Subcutaneous abdominal adipose tissue (tissue), 5 donors: ENCODE measurements around the gene RPS2.

Experiments
- H3K27ac ChIP-seq: one replicate; pipeline ENCODE4 v1.7.0; 2013; ENCODE audit warnings: low read depth, mild to moderate bottlenecking, inconsistent platforms, low read length, moderate library complexity
- H3K27me3 ChIP-seq, 5 donors: one replicate each; pipeline ENCODE4 v1.7.0; 2013; ENCODE audit warnings: low read length in 5 of 5, inconsistent platforms in 1 of 5; ENCODE audit not compliant: control insufficient read depth in 5 of 5, insufficient read depth in 4 of 5
- H3K36me3 ChIP-seq, 5 donors: one replicate each; pipeline ENCODE4 v1.7.0; 2013; ENCODE audit warnings: low read length in 5 of 5; ENCODE audit not compliant: control insufficient read depth in 5 of 5, insufficient read depth in 5 of 5
- H3K4me1 ChIP-seq, 5 donors: one replicate each; pipeline ENCODE4 v1.7.0; 2013; ENCODE audit warnings: low read length in 5 of 5, mild to moderate bottlenecking in 3 of 5, moderate library complexity in 1 of 5; ENCODE audit not compliant: control insufficient read depth in 5 of 5, insufficient read depth in 5 of 5
- H3K4me3 ChIP-seq, 5 donors: one replicate each; pipeline ENCODE4 v1.7.0; 2013; ENCODE audit warnings: low read length in 5 of 5, low read depth in 1 of 5
- H3K9ac ChIP-seq, 5 donors: one replicate each; pipeline ENCODE4 v1.7.0; 2013; ENCODE audit warnings: low read length in 5 of 5, mild to moderate bottlenecking in 4 of 5, moderate library complexity in 3 of 5
- H3K9me3 ChIP-seq, 5 donors: one replicate each; pipeline ENCODE4 v1.7.0; 2013; ENCODE audit warnings: low read length in 5 of 5; ENCODE audit not compliant: control insufficient read depth in 5 of 5
- donor health status: healthy.
- donor health status: healthy.
- donor health status: healthy.
- donor health status: healthy.
- donor health status: healthy.

Gene RPS2

DNA sequence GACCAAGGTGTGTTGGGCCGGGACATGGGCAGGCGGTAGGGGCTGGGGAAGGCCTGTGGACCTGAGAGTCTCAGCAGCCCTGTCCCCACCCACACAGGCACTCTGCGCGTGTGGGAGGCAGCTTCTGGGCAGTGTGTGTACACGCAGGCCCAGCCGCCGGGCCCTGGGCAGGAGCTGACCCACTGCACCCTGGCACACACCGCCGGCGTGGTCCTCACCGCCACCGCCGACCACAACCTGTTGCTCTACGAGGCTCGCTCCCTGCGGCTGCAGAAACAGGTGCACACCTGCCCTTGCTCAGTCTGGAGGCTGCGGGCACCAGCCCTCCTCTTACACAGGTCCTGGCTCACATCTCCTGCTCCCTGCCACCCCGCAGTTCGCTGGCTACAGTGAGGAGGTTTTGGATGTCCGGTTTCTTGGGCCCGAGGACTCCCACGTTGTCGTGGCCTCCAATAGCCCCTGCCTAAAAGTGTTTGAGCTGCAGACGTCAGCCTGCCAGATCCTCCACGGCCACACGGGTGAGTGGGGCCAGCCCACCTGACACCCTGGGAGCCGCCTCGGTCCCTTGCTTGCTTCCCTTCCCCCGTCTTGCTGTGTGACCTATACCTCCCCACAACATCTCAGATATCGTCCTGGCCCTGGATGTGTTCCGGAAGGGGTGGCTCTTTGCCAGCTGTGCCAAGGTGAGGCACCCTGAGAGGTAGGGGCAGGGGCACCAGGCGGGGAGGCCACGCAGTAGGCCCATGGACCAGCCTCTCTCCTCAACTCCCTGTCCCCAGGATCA, 11.0 kb upstream of the RPS2 start:
- Histone ChIP-seq H3K4me3 (no peak overlapping the region), H3K27ac (no peak overlapping the region), H3K9ac (no peak overlapping the region), H3K27me3 (peaks cover 10 to 46% (median 28%) of the 10 kb centered on the region in 5 donors), H3K9me3 (no peaks in the 10 kb centered on the region), H3K36me3 (peaks cover 0 to 51% (median 48%) of the 10 kb centered on the region in 5 donors), H3K4me1 (peaks cover 3 to 40% (median 27%) of the 10 kb centered on the region in 5 donors)

DNA sequence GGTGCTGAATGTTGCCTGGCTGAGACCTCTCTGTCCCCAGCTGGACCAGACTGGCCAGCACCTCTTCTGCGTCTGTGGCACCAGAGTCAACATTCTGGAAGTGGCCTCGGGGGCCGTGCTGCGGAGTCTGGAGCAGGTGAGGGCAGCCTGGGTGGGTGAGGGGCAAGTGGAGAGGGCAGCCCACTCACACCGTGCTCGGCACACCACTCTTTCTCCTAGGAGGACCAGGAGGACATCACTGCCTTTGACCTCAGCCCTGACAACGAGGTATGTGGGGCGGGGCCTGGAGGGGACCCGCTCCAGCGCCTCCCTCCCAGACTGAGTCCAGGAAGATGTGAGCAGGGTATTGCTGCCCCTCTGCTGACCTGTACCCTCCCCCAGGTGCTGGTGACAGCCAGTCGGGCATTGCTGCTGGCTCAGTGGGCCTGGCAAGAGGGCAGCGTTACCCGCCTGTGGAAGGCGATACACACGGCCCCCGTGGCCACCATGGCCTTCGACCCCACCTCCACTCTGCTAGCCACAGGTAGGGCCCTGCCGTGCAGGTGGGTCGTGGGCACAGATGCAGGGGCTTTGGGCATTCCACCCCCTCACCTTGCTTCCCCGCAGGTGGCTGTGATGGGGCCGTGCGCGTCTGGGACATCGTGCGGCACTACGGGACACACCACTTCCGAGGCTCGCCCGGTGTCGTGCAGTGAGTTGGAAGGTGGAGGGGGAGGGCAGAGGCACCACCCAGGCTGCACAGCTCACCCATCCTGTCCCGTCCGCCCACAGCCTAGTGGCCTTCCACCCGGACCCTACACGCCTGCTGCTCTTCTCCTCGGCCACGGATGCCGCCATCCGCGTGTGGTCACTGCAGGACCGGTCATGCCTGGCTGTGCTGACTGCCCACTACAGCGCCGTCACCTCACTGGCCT, 9.8 kb upstream of the RPS2 start:
- Histone ChIP-seq H3K27me3 (peaks cover 1 to 34% (median 18%) of the 10 kb centered on the region in 5 donors), H3K36me3 (peaks cover 0 to 51% (median 48%) of the 10 kb centered on the region in 5 donors), H3K9me3 (no peaks in the 10 kb centered on the region), H3K4me1 (peaks cover 3 to 30% (median 26%) of the 10 kb centered on the region in 5 donors), H3K27ac (no peak overlapping the region), H3K9ac (no peak overlapping the region), H3K4me3 (no peak overlapping the region)

- Histone ChIP-seq H3K4me3 (no peak overlapping the region), H3K36me3 (peaks cover 0 to 49% (median 46%) of the 10 kb centered on the region in 5 donors), H3K27ac (no peak overlapping the region), H3K9ac (no peak overlapping the region), H3K27me3 (peaks cover 0 to 28% (median 16%) of the 10 kb centered on the region in 5 donors), H3K4me1 (peaks cover 3 to 28% (median 25%) of the 10 kb centered on the region in 5 donors), H3K9me3 (no peaks in the 10 kb centered on the region)
Measured at GRCh38 chr16:1973461-1974156, 9.0 kb upstream of the RPS2 start.

- H3K4me3 ChIP-seq, result peak overlapping the region; percentile 64 to 92 (median 88)
- H3K9ac ChIP-seq, result peak overlapping the region in 4 of 5 donors; percentile 87 to 93 (median 89)
- H3K9me3 ChIP-seq, result no peaks in the 10 kb centered on the region
- peaks cover 0 to 19% (median 7%) of the 10 kb centered on the region in 5 donors for H3K27me3 ChIP-seq
- peaks cover 0 to 37% (median 35%) of the 10 kb centered on the region in 5 donors for H3K36me3 ChIP-seq
- peak overlapping the region; percentile 91 for H3K27ac ChIP-seq
- H3K4me1 ChIP-seq, result peaks cover 3 to 28% (median 25%) of the 10 kb centered on the region in 5 donors
Measured at GRCh38 chr16:1972490-1972877, 7.9 kb upstream of the RPS2 start.

- Histone ChIP-seq H3K4me3 (peak within 1 kb of the TSS; percentile 79 to 92 (median 88)), H3K27me3 (peaks cover 0 to 18% (median 5%) of the 10 kb centered on the region in 5 donors), H3K9me3 (no peaks in the 10 kb centered on the region), H3K27ac (peak within 1 kb of the TSS; percentile 91), H3K36me3 (peaks cover 0 to 32% (median 30%) of the 10 kb centered on the region in 5 donors), H3K4me1 (peaks cover 3 to 28% (median 25%) of the 10 kb centered on the region in 5 donors), H3K9ac (peak within 1 kb of the TSS; percentile 87 to 93 (median 88))
Measured at GRCh38 chr16:1971796-1972489, 7.3 kb upstream of the RPS2 start, which contains the start of gene TBL3. TSS of gene TBL3 (plus strand) at chr16:1972053. CDS start at chr16:1972165, 112 bp downstream.

GRCh38 chr16:1968146-1968953, 3.7 kb upstream of the RPS2 start:
- Histone ChIP-seq H3K9me3 (no peaks in the 10 kb centered on the region), H3K27me3 (no peaks in the 10 kb centered on the region), H3K9ac (no peak overlapping the region), H3K36me3 (peaks cover 0 to 4% (median 3%) of the 10 kb centered on the region in 5 donors), H3K27ac (no peak overlapping the region), H3K4me3 (no peak overlapping the region), H3K4me1 (peaks cover 3 to 47% (median 37%) of the 10 kb centered on the region in 5 donors)

GRCh38 chr16:1966460-1966859, 1.8 kb upstream of the RPS2 start, which contains the start of gene RNF151:
TSS of gene RNF151 (plus strand) at chr16:1966856. CDS start at chr16:1966882, 26 bp downstream.
- H3K9ac ChIP-seq, result peak within 1 kb of the TSS; percentile 22 to 98 (median 92)
- peak within 1 kb of the TSS; percentile 93 for H3K27ac ChIP-seq
- no peaks in the 10 kb centered on the region for H3K9me3 ChIP-seq
- H3K27me3 ChIP-seq, result no peaks in the 10 kb centered on the region
- peaks cover 0 to 21% (median 19%) of the 10 kb centered on the region in 5 donors for H3K36me3 ChIP-seq
- H3K4me3 ChIP-seq, result peak within 1 kb of the TSS; percentile 72 to 90 (median 81)
- H3K4me1 ChIP-seq, result peaks cover 1 to 30% (median 27%) of the 10 kb centered on the region in 5 donors

DNA sequence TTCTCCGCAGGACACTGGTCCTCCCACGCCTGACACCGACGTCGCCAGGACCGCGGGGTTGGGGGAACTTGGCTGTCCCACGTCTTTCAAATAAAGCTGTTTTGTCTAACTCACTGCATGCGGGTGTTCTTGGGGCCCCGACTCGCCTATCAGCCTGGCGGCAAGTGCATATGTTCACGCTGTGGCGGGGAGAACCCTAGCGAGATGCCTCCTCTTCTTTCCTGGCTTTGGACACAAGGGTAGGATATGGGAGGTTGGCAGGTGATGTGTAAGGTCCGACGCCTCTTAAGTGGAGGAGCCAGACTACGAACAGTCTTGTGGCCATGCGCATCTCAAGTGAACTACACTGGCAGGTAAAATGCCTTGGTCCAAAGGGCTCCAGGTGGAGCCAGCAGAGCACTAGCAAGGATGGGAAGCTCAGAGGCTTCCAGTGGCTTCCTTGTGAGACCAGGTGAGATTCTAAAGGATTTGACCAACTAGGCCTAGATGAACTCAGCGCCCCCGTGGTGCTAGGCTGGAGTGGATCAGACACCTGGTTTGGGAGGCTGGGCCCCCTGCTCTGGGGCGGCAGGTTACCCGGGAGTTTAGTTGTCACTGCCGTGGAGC, 873 bp upstream of the RPS2 start:
- peaks cover 0 to 27% (median 24%) of the 10 kb centered on the region in 5 donors for H3K36me3 ChIP-seq
- H3K9me3 ChIP-seq, result no peaks in the 10 kb centered on the region
- no peaks in the 10 kb centered on the region for H3K27me3 ChIP-seq
- H3K9ac ChIP-seq, result peak overlapping the region; percentile 22 to 98 (median 92)
- peak overlapping the region; percentile 93 for H3K27ac ChIP-seq
- peak overlapping the region; percentile 72 to 90 (median 81) for H3K4me3 ChIP-seq
- H3K4me1 ChIP-seq, result peaks cover 3 to 29% (median 26%) of the 10 kb centered on the region in 5 donors
